H7 (cell line): Measurements from ENCODE around the gene LRP1. TPM values are rescaled to one million over a fixed set of nuclear protein-coding genes. Genes with fewer than 3 reads are reported as not detected.
A peak's percentile ranks its signal among the peaks of the same experiment; 100 is the strongest.

Source experiments
- DNase-seq: peaks from one replicate; pipeline ENCODE4 v3.0.0; 2012
- H3K27me3 ChIP-seq: 2 replicates; pipeline ENCODE4 v1.6.0; 2011; ENCODE audit warnings: mild to moderate bottlenecking, low read length; ENCODE audit not compliant: control insufficient read depth, insufficient read depth
- H3K36me3 ChIP-seq: replicated peaks from 2 replicates; pipeline ENCODE4 v1.5.1; 2011; ENCODE audit warnings: low read length; ENCODE audit not compliant: control insufficient read depth, insufficient read depth
- H3K4me3 ChIP-seq: 2 replicates; pipeline ENCODE4 v1.5.1; 2011; ENCODE audit warnings: low read depth, mild to moderate bottlenecking, control low read depth, low read length, moderate library complexity; ENCODE audit not compliant: insufficient read depth
- total RNA-seq: library from RNA; depleted of rRNA; stranded (reverse); fragments of >200 nt; shearing (Covaris generic); gene quantifications from 2 replicates; pipeline ENCODE4 v1.2.3, GENCODE V29; 2014

Gene LRP1
- total RNA-seq, 1 experiment from 2014 or later = 17.3 TPM

- Histone ChIP-seq H3K4me3 (no peak overlapping the region), H3K36me3 (peaks cover 20% of the 10 kb centered on the region), H3K27me3 (no peaks in the 10 kb centered on the region)
- no peak for DNase-seq
Measured at GRCh38 chr12:57099766-57100165, 28.5 kb upstream of the LRP1 start.

- H3K36me3 ChIP-seq = peaks cover 19% of the 10 kb centered on the region
Measured at GRCh38 chr12:57101892-57102695, 26.2 kb upstream of the LRP1 start.

GRCh38 chr12:57103856-57104255, 24.4 kb upstream of the LRP1 start:
- Histone ChIP-seq H3K4me3 (no peak overlapping the region), H3K36me3 (peaks cover 19% of the 10 kb centered on the region), H3K27me3 (no peaks in the 10 kb centered on the region)
- no peak for DNase-seq

More at GRCh38 chr12:57101892-57102695, 26.2 kb upstream of the LRP1 start:
- Histone ChIP-seq H3K4me3 (no peak overlapping the region), H3K27me3 (no peaks in the 10 kb centered on the region)
- DNase-seq = peak; percentile 33

- DNase-seq = peak; percentile 24
- peaks cover 17% of the 10 kb centered on the region for H3K36me3 ChIP-seq
- H3K4me3 ChIP-seq = no peak overlapping the region
- H3K27me3 ChIP-seq = no peaks in the 10 kb centered on the region
Measured at GRCh38 chr12:57104292-57104910, 23.9 kb upstream of the LRP1 start.

GRCh38 chr12:57105011-57105753, 23.1 kb upstream of the LRP1 start:
- peaks cover 16% of the 10 kb centered on the region for H3K36me3 ChIP-seq
- peak; percentile 21 for DNase-seq

GRCh38 chr12:57106021-57106708, 22.1 kb upstream of the LRP1 start:
- H3K4me3 ChIP-seq = no peak overlapping the region

More at GRCh38 chr12:57105011-57105753, 23.1 kb upstream of the LRP1 start:
- H3K27me3 ChIP-seq = no peaks in the 10 kb centered on the region
- no peak overlapping the region for H3K4me3 ChIP-seq

GRCh38 chr12:57107456-57108155, 20.7 kb upstream of the LRP1 start:
- peak; percentile 16 for DNase-seq
- no peaks in the 10 kb centered on the region for H3K27me3 ChIP-seq
- no peak overlapping the region for H3K4me3 ChIP-seq
- H3K36me3 ChIP-seq = peaks cover 15% of the 10 kb centered on the region

More at GRCh38 chr12:57106021-57106708, 22.1 kb upstream of the LRP1 start:
- Histone ChIP-seq H3K27me3 (no peaks in the 10 kb centered on the region), H3K36me3 (peaks cover 15% of the 10 kb centered on the region)
- peak; percentile 32 for DNase-seq

- DNase-seq = peak; percentile 37
- Histone ChIP-seq H3K36me3 (peaks cover 13% of the 10 kb centered on the region), H3K4me3 (peak overlapping the region; percentile 56), H3K27me3 (no peaks in the 10 kb centered on the region)
Measured at GRCh38 chr12:57109207-57110103, 18.8 kb upstream of the LRP1 start.

GRCh38 chr12:57110104-57111030, 17.9 kb upstream of the LRP1 start:
- Histone ChIP-seq H3K27me3 (no peaks in the 10 kb centered on the region), H3K36me3 (peaks cover 10% of the 10 kb centered on the region), H3K4me3 (peak overlapping the region; percentile 56)
- peak; percentile 91 for DNase-seq

- H3K36me3 ChIP-seq = peaks cover 7% of the 10 kb centered on the region
- DNase-seq = peak; percentile 61
Measured at GRCh38 chr12:57111031-57111734, 17.1 kb upstream of the LRP1 start, which contains the start of gene STAT6. Gene STAT6 (minus strand): TSS chr12:57111362. CDS start chr12:57108278, 3,084 bp downstream.

GRCh38 chr12:57112492-57113294, 15.6 kb upstream of the LRP1 start:
- no peak for DNase-seq
- Histone ChIP-seq H3K4me3 (no peak overlapping the region; the same call in 1 of the 2 replicates), H3K27me3 (no peaks in the 10 kb centered on the region), H3K36me3 (no peaks in the 10 kb centered on the region; the same call in 1 of the 2 replicates)

More at GRCh38 chr12:57111031-57111734, 17.1 kb upstream of the LRP1 start, which contains the start of gene STAT6:
- Histone ChIP-seq H3K4me3 (peak within 1 kb of the TSS; percentile 56), H3K27me3 (no peaks in the 10 kb centered on the region)
